RPMI7951 (cell line): ENCODE measurements around the gene ZDHHC14. TPM values are rescaled to one million over a fixed set of nuclear protein-coding genes. Genes with fewer than 3 reads are reported as not detected.
A peak's percentile ranks its signal among the peaks of the same experiment; 100 is the strongest.

Source experiments
- DNase-seq: peaks from one replicate; pipeline ENCODE4 v3.0.0-alpha.2; 2012; ENCODE audit warnings: low read depth
- total RNA-seq: library from RNA; depleted of rRNA; stranded (reverse); fragments of >200 nt; shearing (Covaris generic); gene quantifications from 2 replicates; pipeline ENCODE4 v1.2.3, GENCODE V29; 2014

Gene ZDHHC14
- total RNA-seq, 1 experiment from 2014 or later, result 1.8 TPM

GRCh38 chr6:157596461-157596860 is 215.5 kb downstream of the ZDHHC14 start:
- no peak for DNase-seq

DNA sequence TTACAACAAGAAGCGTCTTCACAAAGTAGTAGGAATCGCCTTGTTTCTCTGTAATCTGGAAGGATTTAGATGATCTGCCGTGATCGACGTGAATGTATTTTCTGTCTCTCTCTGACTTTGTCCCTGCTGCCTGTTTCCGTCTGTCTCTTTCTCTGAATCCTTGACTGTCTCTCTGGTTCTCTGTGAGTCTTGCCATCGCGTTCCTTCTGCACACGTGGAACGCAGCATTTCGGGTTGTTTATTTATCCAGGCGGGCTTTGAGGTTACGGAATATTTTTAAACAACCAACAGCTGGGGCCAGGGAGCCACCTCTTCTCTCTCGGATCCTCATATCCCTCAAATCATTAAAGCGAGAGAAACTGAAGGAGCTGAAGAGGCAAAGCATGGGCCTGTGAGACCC is 215.9 kb downstream of the ZDHHC14 start:
- DNase-seq, result no peak

DNA sequence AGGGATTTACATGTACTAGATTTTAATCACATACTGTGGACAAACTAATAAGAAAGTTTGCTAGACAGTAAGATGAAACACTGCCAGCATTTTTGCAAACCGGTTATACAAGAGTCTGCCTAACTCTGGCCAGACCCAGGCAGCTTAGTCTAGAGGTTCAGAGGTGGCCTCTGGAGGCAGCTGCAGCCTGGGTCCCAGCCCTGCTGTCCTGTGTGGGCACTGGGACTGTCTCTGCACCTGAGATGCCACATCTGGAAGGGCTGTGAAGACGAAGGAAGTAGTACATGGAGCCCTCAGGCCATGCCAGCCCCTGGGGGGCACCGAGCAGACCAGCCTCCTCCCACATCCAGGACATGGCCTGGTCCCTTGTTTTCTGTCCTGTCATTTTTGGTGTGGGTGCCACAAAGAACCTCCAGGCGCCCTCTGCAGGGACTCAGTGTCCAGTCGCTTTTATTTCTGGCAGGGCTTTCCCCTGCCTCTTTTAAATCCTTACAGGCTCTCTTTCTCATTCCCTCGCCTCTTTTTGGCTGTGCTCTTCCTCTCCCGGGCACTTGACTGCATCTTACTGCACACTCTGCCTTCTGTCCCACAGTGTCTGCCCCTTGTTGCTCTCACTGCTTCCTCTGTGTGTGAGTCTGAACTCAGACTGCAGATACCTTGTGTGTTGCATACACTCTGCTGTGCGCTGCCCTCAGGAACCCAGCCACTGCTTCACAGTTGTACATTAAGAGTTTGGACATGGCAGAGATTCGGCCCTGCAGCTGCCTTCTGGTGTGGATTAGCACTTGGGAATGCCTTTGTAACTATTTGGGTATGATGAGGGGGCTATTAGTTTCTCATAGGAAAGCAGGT is 216.7 kb downstream of the ZDHHC14 start:
- peak; percentile 42 for DNase-seq

GRCh38 chr6:157599191-157599590 is 218.2 kb downstream of the ZDHHC14 start:
- no peak for DNase-seq

DNA sequence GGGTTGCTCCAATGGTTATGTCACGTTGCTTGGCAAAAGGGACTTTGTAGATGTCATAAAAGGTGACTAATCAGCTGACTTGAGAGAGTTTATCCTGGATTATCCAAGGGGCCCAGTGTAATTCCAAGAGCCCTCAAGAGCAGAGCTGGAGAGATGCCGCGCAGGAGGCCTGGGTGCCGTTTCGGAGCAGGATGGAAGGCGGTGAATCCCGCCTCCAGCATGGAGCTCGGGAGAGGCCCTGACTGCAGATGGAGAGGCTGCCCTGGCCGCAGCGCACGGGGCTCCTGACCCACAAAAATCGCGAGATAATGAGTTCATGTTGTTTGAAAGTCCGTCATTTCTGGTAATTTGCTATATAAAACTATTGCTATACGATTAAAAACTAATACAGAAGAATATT is 219.8 kb downstream of the ZDHHC14 start:
- no peak for DNase-seq

DNA sequence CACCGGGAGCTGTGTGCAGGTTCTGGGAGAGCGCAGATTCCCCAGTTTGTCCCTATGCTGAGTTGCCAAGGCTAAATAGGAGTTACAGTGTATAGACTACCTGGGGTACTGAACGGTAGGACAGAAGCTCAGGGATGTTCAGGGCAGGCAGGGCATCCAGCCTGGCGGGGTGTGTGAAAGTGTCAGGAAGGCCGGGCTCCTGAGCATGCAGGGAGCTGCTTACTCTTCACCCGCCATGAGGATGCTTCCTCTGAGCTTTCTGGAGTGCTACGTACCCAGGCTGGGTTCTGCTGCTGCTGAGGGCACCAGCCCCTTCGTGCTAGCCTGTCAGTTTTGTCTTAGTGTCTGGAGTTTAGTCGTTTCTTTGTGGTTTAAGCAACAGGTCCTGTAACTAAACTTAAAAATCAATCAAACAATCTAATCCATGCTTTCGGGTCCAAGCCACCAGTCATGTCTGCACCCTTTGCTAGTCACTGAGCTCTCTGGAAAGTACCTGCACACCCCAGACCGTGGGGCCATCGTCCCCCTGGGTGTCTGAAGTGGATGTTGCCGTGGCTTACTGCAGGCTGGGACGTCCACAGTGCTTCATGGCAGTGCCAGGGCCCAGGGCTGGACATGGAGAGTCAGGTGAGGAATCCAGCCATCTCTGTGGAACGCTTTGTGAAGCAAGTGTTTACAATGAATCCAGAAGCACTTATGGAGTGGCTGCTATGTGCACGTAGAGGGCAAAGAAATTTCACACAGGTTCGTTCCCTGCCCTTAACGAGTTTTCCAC is 221.7 kb downstream of the ZDHHC14 start:
- no peak for DNase-seq

- no peak for DNase-seq
Observed at GRCh38 chr6:157603314-157603940, 222.4 kb downstream of the ZDHHC14 start.

DNA sequence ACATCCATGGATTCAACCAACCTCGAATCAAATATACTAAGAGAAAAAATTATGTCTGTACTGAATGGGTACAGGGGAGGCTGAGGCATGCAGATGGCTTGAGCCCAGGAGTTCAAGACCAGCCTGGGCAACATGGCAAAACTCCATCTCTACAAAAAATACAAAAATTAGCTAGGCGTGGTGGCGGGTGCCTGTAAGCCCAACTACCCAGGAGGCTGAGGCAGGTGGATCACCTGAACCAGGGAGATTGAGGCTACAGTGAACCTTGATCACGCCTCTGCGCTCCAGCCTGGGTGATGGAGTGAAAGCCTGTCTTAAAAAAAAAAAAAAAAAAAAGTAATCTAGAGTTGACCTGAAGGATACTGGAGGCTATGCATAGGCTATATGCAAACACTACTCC is 223.0 kb downstream of the ZDHHC14 start:
- no peak for DNase-seq

DNA sequence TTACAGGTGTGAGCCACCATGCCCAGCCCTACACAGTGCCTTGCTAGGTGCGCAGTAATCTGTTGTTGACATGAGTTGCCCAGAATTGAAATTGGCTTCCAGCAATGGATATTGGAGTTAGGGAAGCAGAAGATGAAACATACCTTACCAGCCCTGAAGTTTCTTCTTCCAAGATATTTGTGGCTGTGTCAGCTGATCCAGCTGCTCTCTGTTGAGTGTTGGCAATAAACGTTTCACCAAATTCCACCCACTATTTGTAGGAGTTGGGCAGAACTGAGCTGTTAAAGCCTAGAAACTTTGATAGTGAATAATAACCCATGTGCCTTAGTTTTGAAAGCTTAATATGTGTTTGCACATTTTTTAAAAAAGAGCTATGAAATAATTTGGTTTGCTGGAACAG is 223.8 kb downstream of the ZDHHC14 start:
- DNase-seq, result no peak

GRCh38 chr6:157605484-157605883 is 224.5 kb downstream of the ZDHHC14 start:
- DNase-seq, result no peak

DNA sequence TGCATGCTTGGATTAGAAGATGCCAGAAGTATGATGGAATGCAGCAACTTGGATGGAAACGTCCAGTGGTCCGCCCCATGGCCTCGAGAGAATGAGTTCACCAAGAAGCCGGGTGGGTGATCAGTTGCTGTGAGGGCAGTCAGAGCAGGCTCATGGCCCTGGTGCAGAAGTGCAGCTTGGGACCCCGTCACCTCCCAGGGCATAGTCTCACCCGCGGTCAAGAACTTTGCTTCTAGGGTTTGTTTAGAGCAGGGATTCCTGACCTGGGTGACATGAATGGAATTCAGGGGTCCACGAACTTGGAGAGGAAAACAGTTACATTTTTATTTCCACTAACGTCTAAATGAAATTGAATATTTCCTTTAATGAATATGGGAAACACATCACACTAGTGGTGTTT is 225.5 kb downstream of the ZDHHC14 start:
- DNase-seq, result no peak

- no peak for DNase-seq
Observed at GRCh38 chr6:157607317-157608109, 226.5 kb downstream of the ZDHHC14 start.

- DNase-seq, result no peak
Observed at GRCh38 chr6:157608221-157609075, 227.5 kb downstream of the ZDHHC14 start.

DNA sequence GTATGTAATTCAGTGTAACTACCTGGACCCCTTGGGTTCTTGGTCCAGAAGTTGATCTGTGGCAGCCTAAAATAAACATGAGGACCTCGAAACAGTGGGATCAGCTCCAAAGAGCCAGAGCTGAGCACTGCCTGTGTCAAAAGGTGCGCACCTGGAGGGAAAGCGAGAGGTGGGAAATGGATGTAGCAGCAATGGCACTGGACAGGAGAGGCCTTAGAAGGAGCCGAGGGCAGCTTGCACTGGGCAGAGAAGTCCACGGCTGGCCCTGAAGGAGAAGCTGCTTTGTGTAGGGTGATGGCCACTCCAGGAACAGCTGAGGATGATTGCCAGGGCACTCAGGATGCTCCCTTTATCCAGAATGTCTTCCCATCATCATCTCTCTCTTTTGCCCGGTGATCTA is 228.1 kb downstream of the ZDHHC14 start:
- DNase-seq, result no peak

- no peak for DNase-seq
Observed at GRCh38 chr6:157609556-157609955, 228.6 kb downstream of the ZDHHC14 start.

GRCh38 chr6:157610451-157610999 is 229.5 kb downstream of the ZDHHC14 start:
- no peak for DNase-seq

DNA sequence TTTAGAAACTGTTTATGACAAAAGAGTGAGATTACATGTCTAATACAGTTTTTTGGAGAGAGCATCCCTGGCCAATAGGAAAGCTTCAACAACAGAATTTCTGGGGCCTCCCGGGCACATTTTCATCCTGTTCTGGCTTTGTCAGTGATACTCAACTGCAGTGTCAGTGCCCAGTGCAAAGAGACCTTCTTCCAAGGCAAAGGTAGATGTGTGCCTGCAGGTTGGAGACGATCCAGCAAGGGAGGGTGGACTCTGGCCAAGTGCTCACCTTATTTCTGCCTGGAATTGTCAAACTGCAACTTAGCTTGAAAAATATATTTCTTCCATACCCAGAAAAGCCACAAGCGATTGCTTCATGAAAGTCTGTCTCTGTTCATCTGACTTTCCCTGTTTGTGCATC is 230.4 kb downstream of the ZDHHC14 start:
- DNase-seq, result no peak

DNA sequence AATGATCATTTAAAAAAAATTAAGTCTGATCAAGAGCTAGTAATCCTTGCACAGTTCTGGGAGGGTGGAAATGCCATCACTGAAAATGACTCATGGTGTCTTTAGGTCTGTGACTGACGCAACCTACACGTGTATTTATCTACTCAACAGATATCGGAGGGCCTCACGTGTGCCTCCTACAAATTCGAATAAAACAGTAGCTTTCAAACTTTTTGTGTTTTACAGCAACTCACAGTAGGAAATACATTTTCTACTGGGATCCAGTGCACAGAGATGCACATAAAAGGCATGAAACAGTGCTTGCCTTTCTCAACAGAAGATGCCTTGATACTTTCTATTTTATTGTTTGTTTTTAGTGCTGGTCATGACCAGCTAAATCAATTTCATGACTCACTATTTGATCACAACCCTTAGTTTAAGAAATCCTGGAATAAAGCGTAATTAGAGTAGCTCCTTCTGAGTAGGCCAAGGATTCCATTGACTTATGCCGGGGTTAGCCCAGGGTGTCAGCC is 232.1 kb downstream of the ZDHHC14 start:
- DNase-seq, result peak; percentile 80

DNA sequence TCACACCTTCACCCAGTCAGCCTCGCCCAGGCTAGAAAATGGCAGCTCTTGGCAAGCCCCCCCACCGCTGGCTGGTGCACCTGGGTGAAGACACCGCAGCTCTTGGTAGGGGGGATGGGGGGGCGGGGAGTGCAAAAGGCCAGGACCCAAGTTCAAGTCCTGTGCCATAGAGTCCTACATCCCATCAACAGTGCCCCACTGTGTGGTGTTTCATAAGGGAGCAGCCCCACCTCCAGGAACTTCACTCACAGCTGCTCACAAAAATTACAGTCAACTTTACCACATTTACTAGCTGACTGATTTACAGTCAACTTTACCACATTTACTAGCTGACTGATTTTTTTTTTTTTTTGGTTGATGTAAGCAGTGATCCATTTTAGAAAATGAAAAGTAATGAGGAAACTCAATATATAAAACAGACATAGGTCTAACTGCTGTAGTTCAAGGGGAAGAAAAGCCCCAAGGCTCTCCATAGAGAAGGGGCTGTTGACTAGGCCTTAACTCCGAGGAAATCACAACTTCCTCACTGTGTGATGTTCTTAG is 233.1 kb downstream of the ZDHHC14 start:
- peak; percentile 12 for DNase-seq

DNA sequence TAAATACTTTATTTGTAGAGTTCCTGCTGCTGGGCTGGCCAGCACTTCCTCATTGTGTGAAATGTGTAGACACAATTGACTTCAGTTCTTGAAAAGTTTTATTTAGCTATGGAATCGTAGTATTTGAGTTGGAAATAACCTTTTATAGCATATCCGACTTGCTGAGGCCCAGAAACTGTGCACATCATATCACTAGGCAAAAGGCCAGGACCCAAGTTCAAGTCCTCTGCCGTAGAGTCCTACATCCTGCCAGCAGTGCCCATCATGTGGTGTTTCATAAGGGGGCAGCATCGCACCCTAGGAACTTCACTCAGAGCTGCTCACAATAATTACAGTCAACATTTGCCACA is 234.4 kb downstream of the ZDHHC14 start:
- DNase-seq, result no peak
